HG02571 (cell line): Measurements from ENCODE around the gene BMP6.

Experiments used
- ATAC-seq: cut with Tn5 transposase; IDR thresholded peaks from one replicate; pipeline ENCODE4 v1.9.1; 2021; ENCODE audit warnings: mild to moderate bottlenecking, moderate library complexity; ENCODE audit not compliant: unreplicated experiment

Gene BMP6

DNA sequence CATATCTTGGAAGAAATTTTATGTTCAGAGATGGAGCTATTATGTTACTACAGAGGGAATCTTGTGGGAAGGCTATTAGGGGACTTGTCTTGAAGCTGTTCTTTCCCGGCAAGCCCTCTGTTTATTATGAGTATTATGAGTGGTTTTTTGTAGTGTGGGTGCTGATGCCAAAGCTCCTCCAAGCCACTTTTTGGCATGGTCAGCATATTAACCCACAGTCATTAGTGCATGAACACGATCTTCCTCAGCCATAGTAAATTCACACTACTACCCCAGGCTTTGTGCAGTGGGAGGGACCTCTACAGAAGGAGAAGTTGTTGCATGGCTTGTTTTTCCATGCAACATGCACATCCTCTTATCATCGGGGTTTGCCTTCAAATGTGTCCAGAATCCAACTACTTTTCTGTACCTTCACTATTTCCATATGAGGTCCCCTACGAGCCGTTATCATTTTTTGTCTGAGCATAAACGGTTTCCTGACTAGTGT lies 6.5 kb upstream of the BMP6 start:
- no peak for ATAC-seq

- no peak for ATAC-seq
These were observed 5.6 kb upstream of the BMP6 start for GRCh38 chr6:7720346-7720745.

DNA sequence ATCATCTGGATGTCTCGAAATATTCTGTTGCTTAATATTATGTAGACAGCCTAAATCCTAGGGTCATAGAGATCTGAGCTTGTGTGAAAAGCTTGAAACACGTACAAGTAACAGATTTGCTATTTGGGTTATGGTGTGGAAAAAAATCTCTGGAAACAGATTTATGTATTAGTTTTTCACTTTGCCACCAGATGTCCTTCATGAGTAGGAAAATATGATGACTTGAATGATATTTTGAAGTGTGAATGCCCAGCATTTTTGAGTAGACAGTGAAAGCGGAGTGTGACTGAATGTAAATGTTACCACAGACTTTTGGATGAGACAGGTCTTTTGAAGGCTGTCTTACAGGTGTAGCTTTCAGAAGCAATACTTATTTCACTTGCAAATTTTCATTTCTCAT lies 4.2 kb upstream of the BMP6 start:
- no peak for ATAC-seq

DNA sequence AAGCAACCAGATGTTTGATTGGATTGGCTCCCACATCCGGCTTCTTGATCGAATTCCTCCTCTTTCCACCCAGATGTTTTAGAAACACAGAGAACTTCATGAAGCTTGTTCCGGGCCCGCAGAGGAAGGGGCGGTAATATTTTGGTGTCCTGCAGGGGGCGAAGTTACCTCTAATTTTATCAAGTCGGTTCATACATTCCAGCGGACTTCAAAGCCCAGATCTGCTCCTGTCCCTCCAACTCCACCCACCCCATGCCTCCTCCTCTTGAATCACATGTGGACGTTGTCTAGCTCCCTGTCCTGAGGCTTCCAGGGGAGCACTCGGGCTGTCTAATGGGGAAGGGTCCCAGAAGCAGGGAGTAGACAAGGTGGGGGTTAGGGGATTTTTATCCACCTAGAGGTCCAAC lies 2.9 kb upstream of the BMP6 start:
- ATAC-seq: no peak

DNA sequence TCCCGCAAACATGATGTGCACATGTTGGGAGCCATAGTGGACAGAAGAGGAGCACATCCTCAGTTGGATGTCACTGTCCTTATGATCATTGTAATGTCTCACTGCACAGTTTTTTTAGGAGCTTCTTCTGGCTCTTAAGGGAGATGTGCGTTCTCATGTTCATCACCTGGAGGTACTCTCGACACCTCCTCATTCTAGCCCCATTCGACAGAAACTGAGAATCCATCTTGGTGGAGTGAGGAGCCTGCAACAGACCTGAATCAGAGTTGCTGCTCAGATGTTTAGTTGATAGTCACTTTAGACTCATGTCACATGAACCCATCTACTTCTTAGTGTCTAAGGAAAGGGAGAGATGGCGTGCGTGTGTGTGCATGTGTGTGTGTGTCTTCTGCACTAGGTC lies 2.3 kb upstream of the BMP6 start:
- ATAC-seq: no peak

GRCh38 chr6:7725412-7725811 lies 487 bp upstream of the BMP6 start:
- no peak for ATAC-seq

DNA sequence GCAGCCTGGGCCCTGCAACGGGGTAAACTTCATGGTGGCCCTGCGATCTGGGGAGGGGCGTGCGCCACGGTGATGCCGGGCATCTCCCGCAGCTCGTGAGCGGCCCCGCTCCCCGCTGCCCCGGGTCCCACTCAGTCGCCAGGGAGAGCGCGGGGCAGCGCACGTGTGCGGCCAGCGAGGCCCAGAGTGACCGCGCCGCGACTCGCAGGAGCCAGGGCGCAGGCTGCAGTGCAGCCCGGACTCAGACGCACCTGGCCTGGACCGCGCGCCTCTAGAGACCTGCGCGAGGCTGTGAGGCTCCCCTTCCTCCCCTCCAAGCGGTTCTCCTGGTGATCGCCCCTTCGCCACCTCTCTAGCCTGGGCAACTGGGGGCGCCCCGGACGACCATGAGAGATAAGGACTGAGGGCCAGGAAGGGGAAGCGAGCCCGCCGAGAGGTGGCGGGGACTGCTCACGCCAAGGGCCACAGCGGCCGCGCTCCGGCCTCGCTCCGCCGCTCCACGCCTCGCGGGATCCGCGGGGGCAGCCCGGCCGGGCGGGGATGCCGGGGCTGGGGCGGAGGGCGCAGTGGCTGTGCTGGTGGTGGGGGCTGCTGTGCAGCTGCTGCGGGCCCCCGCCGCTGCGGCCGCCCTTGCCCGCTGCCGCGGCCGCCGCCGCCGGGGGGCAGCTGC lies 652 bp downstream of the BMP6 start:
- no peak for ATAC-seq

GRCh38 chr6:7727086-7727945 lies 1.4 kb downstream of the BMP6 start:
- no peak for ATAC-seq

DNA sequence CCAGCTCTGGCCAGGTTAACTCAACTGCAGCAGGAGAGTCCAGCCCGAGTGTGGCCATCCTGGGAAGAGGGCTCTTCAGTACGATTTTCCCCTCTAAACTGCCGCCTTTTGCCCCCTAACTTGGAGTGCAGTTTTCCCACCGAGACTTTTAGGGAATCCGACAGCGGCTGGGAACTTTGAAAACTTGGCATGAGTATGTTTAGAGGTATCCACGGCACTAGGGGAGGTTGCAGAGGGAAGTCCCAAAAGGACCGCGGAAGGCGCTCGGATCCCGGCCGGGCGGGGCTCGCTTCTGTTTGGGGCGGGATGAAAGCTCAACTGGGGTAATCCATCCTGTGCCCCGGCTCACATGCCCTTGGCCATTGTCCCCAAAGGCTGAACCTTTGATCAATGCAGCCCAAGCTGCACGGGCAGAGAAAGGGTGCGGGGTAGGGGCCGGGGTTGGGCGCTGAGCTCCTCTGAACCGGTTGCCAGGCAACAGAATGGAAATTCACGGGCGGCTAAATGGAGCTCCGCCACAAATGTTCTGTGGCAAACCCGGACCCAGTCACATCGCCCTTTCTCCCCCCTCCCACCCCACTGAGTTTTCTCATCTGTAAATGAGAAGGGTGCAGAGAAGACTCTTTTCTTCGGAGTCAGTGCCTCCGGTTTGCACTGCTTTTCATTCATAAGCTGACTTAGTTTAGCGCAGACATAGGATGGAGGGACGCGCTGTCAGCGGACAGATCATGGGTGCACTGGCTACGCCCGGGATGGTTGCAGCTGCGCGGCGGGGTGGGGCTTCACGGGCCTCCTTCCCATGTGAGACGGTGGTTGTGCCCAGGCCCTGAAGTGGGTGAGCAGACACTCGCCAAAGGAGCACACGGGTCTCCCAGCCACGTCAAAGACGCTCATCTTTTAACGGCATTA lies 2.3 kb downstream of the BMP6 start:
- ATAC-seq: no peak

DNA sequence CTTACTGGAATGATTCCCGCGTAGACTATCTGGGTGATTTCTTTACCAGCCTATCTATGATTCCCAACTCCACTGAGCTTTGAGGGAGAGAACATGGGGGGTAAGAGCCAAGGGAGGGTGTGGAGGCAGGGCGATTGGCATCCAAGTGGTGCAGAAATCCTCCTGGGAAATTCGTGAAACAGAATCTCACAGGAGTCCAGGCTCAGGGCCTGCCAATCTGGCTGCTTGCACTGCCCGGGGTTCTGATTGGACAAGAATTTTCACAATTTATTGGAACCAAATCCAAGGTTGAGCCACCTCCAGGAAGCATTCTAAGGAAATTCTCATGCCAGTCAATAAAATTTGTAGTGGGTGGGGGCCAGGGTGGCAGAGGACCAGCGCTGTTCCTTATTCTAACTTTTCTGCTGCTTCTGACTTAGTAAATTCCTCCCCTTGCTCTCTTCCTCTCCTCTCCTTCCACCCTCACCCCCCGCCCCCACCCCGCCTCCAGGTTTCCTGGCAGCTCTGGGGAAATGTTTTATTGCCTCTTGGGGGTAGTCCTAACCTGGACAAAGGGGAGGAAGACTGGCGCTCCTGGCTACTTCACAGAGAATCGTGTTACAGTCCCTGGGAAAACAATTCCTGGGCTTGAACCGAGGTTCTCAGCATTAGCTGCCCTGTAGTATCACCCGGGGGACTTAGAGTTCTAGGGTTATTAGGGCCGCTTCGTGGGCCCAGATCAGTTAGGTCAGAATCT lies 3.1 kb downstream of the BMP6 start:
- ATAC-seq: no peak

DNA sequence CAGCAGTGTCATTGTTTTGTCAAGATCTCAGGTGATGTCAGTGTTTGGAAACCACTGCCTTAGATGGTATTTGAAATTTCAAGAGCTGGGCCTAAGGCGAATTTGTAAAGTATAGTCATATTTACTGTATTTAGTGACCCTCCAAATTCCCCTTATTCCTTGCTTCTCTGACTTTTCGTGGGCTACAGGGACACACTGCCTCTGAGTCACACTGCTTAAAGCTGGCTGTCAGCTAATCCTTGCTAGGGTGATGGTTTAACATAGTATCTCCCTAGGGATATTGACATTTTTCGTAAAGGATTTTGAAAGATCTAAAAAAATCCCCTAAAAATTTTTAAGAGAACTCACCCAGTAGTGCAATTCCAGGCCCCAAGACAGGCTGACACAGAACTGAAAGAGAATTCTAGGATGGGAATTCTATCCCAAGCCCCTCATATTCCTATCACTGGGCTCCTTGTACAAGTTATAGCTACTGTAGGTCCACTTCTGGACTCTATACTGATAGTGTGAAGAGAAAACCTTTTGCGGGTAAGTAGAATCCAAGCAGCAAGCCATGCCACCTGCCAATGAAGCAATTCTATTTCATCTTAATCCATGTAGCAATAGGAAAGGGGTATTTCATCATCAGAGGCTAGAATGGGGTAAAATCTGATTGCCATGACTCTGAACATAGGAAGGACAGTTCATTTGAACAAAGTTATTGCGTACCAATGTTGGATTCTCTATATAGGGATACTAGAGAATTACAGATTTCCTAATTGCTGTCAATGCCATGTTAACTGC lies 4.3 kb downstream of the BMP6 start:
- no peak for ATAC-seq

GRCh38 chr6:7730784-7731227 lies 4.9 kb downstream of the BMP6 start:
- no peak for ATAC-seq

DNA sequence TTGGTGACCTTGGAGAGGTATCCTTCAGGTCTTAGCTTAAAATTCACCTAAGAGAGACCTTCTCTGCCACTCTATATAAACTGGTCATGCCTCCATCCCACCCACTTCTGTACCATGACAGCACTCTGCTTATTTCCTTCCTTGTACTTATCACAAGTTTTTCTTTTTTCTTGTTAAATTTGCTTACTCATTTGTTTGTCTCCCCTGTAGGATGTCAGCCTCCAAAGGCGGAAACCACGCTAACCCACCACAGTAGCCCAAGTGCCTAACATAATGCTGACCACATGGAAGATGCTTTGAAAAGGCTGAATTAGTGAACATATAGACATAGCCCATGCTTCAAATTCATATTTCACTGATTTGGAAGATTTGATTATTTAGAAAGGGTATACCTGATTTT lies 5.4 kb downstream of the BMP6 start:
- ATAC-seq: no peak

- ATAC-seq: no peak
These were observed 6.3 kb downstream of the BMP6 start for GRCh38 chr6:7732228-7732627.

DNA sequence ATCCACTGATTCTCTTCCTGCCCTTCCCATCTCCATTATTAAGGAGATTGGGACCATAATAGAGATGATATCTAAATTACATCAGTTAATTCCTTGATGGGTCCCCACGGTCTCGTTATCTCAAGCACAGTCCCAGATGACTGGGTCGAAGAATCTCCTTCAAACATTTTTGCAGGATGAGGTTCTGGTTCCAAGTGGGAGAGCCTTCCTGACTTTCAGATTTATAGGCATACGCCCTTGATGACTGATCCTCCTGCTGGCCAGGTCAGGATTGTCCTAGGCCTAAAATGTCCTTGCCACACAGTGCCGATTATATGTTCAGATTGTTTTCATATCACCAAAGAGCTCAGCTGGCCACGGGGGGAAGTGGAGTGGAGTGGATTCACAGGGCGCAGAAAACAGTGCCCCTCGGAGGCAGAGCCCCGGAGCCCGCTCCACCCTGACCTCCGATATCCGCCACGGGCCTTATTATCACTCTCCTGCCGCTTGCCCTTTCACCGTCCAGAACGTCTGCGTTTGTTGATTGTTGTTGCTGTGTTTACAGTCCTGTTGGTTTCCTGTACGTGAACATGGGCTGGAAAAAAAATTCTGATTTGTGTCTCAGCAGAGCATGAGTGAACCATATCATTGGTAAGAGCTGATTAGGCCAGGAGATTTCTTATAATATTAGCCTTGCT lies 8.9 kb downstream of the BMP6 start:
- ATAC-seq: no peak

DNA sequence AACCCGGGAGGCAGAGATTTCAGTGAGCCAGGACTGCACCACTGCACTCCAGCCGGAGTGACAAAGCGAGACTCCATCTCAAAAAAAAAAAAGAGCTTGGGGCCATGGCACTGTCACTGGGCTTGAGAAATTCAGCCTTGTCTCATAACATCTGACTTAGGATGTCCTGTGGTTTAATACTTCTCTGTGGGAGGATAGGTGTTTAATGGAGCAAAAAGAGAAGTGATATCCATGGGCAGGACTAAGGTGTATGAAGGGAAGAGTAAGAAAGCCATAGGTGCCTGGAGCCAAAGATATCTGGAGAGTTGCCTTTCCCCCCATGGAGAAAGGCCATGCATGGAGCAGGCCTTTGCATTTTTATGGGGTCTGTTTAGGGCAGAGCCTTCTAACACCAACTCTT lies 11.2 kb downstream of the BMP6 start:
- no peak for ATAC-seq

- no peak for ATAC-seq
These were observed 12.0 kb downstream of the BMP6 start for GRCh38 chr6:7737867-7738266.

- no peak for ATAC-seq
These were observed 16.4 kb downstream of the BMP6 start for GRCh38 chr6:7742223-7742785.

DNA sequence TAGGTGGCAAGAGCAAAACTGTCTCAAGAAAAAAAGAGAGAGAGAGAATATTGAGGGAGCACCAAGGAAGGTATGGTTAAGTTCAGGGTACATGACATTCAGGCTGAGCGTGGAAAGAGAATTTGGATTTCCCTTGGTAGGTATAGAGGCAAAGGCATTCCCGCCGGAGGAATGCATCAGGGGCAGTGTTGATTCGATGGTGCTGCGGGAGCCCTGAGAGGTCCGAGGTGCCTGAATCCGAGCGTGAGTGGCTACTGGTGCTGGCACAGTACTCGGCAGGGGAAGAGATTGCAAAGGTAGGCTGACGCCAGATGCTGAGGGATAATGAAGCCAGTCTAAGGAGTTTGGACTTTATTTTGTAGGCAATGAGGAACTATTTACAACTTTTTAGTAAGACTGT lies 20.0 kb downstream of the BMP6 start:
- no peak for ATAC-seq
